HepG2 (cell line): ENCODE measurements around the gene TAF1C. TPM values are rescaled to one million over a fixed set of nuclear protein-coding genes. Genes with fewer than 3 reads are reported as not detected.

ENCODE experiments used
- GABPA ChIP-seq, 2 experiments: IDR thresholded peaks; 2 replicates each; pipeline ENCODE4 v1.6.1; 2011 to 2016; ENCODE audit warnings: low read depth in 2 of 2, low read length in 1 of 2, missing biosample characterization in 1 of 2, missing genetic modification characterization in 1 of 2
- IKZF4 ChIP-seq: sonication (generic); formaldehyde crosslinking; IDR thresholded peaks from 2 replicates; pipeline ENCODE4 v1.5.1; 2020; ENCODE audit warnings: borderline replicate concordance, mild to moderate bottlenecking, low read depth, missing genetic modification reagents; ENCODE audit errors: not compliant biosample characterization
- NFE2L2 ChIP-seq: fragments of 150-350 bp; IDR thresholded peaks from 2 replicates; pipeline ENCODE4 v1.6.1; 2014; ENCODE audit warnings: low read length
- RAD21 ChIP-seq: fragments of 450-650 bp; formaldehyde crosslinking; IDR thresholded peaks from 2 replicates; pipeline ENCODE4 v1.5.0; 2020; ENCODE audit warnings: mild to moderate bottlenecking
- SIX4 ChIP-seq: sonication (generic); formaldehyde crosslinking; IDR thresholded peaks from 2 replicates; pipeline ENCODE4 v1.4.0; 2020; ENCODE audit warnings: missing genetic modification reagents
- SP1 ChIP-seq, 2 experiments: fragments of 450-650 bp in 1 of 2; sonication (generic) in 1 of 2; formaldehyde crosslinking in 1 of 2; IDR thresholded peaks; 2 replicates each; pipeline versions ENCODE4 v1.4.0 to v1.6.1; 2016 to 2020; ENCODE audit warnings: missing genetic modification reagents in 1 of 2
- ZNF747 ChIP-seq: sonication (generic); formaldehyde crosslinking; IDR thresholded peaks from 2 replicates; pipeline ENCODE4 v1.8.1; 2023; ENCODE audit warnings: missing genetic modification reagents, mild to moderate bottlenecking, borderline replicate concordance
- ZNF850 ChIP-seq: sonication (generic); formaldehyde crosslinking; conservative IDR thresholded peaks from 2 replicates; pipeline ENCODE4 v1.9.0; 2021; ENCODE audit warnings: mild to moderate bottlenecking, missing genetic modification reagents
- polyA plus RNA-seq, 8 experiments: library from polyadenylated mRNA; depleted of rRNA in 3 of 8; stranded (reverse) in 7 of 8; unstranded in 1 of 8; fragments of >200 nt; fragmentation: Illumina TruSeq in 4 of 8; extraction: Trizol in 4 of 8; gene quantifications; 2 replicates each; pipeline versions ENCODE4 v1.2.1 to v1.2.3, GENCODE V29; 2011 to 2016; ENCODE audit warnings: low read depth in 4 of 8, missing spikeins in 1 of 8, mixed read lengths in 1 of 8; ENCODE audit not compliant: insufficient read depth in 1 of 8
- total RNA-seq, 5 experiments: library from RNA; depleted of rRNA; stranded (reverse); fragments of >200 nt; fragmentation: Illumina TruSeq; extraction: Trizol; gene quantifications; 2 replicates each; pipeline ENCODE4 v1.2.3, GENCODE V29; 2016; ENCODE audit warnings: low read depth in 1 of 5
- TF ChIP-seq, protein P1 (sequence below): sonication (generic); formaldehyde crosslinking; IDR thresholded peaks from 2 replicates; pipeline ENCODE4 v1.4.0; 2020; ENCODE audit warnings: missing genetic modification reagents
- TF ChIP-seq, protein P2 (sequence below): sonication (generic); formaldehyde crosslinking; IDR thresholded peaks from 2 replicates; pipeline ENCODE4 v1.4.0; 2020; ENCODE audit warnings: low read depth, missing genetic modification reagents
- TF ChIP-seq, protein P3 (sequence below): sonication (generic); formaldehyde crosslinking; IDR thresholded peaks from 2 replicates; pipeline ENCODE4 v1.9.0; 2022; ENCODE audit warnings: low read depth, missing genetic modification reagents
- TF ChIP-seq, protein P4 (sequence below): sonication (generic); formaldehyde crosslinking; IDR thresholded peaks from 2 replicates; pipeline ENCODE4 v1.8.0; 2022; ENCODE audit warnings: mild to moderate bottlenecking, missing genetic modification reagents, moderate library complexity
- TF ChIP-seq, protein P5 (sequence below): sonication (generic); formaldehyde crosslinking; IDR thresholded peaks from 2 replicates; pipeline ENCODE4 v1.5.0; 2020; ENCODE audit warnings: mild to moderate bottlenecking, low read depth, missing genetic modification reagents, borderline replicate concordance

TAF1C gene
- total and polyA plus RNA-seq, 2 of the 13 experiments (the other 11 are each of a cell fraction or from before 2014, with no cell fraction given), result 15.6 to 20.8 TPM

DNA sequence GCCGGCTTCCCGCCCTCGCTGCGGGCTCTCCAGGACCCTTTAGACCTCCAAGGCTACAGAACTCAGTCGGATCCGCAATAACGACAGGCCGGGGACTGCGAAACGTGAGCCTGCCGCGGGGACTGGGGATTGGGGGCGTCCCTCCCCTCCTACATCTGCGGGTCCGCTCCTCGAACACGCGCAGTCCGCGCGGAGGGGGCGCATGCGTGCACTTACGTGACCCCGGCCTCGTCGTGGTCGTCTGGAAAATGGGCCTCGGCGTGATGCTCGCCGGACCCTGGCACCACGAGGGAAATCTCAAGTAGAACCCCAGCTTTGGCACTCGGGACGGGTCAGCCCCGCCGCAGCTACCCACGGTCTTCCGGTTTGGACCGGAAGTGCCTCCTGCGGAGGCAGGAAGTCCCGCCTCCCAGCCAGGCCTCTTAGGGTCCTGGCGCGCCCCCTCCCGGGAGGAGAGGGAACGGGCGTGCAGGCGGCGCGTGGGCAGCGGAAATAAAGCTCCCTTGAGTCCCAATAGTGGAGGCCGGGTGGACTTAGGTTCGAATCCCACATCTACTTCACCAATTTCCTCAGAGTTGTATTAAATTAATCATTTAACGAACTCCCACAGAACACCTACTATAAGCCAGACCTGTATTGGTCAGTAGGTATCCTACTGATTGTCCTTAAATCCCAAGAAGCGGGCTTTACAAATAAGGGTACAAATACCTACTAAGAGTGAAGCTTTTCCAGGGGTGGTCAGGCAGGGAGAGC is at the start of gene TAF1C (continued):
- TF ChIP-seq, protein P1, sequence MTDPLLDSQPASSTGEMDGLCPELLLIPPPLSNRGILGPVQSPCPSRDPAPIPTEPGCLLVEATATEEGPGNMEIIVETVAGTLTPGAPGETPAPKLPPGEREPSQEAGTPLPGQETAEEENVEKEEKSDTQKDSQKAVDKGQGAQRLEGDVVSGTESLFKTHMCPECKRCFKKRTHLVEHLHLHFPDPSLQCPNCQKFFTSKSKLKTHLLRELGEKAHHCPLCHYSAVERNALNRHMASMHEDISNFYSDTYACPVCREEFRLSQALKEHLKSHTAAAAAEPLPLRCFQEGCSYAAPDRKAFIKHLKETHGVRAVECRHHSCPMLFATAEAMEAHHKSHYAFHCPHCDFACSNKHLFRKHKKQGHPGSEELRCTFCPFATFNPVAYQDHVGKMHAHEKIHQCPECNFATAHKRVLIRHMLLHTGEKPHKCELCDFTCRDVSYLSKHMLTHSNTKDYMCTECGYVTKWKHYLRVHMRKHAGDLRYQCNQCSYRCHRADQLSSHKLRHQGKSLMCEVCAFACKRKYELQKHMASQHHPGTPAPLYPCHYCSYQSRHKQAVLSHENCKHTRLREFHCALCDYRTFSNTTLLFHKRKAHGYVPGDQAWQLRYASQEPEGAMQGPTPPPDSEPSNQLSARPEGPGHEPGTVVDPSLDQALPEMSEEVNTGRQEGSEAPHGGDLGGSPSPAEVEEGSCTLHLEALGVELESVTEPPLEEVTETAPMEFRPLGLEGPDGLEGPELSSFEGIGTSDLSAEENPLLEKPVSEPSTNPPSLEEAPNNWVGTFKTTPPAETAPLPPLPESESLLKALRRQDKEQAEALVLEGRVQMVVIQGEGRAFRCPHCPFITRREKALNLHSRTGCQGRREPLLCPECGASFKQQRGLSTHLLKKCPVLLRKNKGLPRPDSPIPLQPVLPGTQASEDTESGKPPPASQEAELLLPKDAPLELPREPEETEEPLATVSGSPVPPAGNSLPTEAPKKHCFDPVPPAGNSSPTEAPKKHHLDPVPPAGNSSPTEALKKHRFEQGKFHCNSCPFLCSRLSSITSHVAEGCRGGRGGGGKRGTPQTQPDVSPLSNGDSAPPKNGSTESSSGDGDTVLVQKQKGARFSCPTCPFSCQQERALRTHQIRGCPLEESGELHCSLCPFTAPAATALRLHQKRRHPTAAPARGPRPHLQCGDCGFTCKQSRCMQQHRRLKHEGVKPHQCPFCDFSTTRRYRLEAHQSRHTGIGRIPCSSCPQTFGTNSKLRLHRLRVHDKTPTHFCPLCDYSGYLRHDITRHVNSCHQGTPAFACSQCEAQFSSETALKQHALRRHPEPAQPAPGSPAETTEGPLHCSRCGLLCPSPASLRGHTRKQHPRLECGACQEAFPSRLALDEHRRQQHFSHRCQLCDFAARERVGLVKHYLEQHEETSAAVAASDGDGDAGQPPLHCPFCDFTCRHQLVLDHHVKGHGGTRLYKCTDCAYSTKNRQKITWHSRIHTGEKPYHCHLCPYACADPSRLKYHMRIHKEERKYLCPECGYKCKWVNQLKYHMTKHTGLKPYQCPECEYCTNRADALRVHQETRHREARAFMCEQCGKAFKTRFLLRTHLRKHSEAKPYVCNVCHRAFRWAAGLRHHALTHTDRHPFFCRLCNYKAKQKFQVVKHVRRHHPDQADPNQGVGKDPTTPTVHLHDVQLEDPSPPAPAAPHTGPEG (CRISPR knock-in tag), result no peak
- TF ChIP-seq NFE2L2 (no peak), ZNF850 (CRISPR knock-in tag) (no peak), IKZF4 (CRISPR knock-in tag) (peak; percentile 77), SIX4 (CRISPR knock-in tag) (0 out of 2 replicates have a peak, but pooled peaks have one; percentile 64), GABPA (IDR thresholded peaks at IDR 0.05; ENCODE audit: low read depth, low read length) (peak; percentile 96), GABPA (CRISPR knock-in tag; IDR thresholded peaks at IDR 0.05; ENCODE audit: low read depth) (peak; percentile 100), ZNF747 (CRISPR knock-in tag) (peak; percentile 26; the same call in 1 of the 2 replicates), RAD21 (CRISPR knock-in tag) (peak; percentile 92), SP1 (IDR thresholded peaks at IDR 0.05) (no peak), SP1 (CRISPR knock-in tag; IDR thresholded peaks at IDR 0.05) (no peak)
- TF ChIP-seq, protein P2, sequence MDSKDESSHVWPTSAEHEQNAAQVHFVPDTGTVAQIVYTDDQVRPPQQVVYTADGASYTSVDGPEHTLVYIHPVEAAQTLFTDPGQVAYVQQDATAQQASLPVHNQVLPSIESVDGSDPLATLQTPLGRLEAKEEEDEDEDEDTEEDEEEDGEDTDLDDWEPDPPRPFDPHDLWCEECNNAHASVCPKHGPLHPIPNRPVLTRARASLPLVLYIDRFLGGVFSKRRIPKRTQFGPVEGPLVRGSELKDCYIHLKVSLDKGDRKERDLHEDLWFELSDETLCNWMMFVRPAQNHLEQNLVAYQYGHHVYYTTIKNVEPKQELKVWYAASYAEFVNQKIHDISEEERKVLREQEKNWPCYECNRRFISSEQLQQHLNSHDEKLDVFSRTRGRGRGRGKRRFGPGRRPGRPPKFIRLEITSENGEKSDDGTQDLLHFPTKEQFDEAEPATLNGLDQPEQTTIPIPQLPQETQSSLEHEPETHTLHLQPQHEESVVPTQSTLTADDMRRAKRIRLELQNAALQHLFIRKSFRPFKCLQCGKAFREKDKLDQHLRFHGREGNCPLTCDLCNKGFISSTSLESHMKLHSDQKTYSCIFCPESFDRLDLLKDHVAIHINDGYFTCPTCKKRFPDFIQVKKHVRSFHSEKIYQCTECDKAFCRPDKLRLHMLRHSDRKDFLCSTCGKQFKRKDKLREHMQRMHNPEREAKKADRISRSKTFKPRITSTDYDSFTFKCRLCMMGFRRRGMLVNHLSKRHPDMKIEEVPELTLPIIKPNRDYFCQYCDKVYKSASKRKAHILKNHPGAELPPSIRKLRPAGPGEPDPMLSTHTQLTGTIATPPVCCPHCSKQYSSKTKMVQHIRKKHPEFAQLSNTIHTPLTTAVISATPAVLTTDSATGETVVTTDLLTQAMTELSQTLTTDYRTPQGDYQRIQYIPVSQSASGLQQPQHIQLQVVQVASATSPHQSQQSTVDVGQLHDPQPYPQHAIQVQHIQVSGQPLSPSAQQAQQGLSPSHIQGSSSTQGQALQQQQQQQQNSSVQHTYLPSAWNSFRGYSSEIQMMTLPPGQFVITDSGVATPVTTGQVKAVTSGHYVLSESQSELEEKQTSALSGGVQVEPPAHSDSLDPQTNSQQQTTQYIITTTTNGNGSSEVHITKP (CRISPR knock-in tag), result peak; percentile 46; the same call in 1 of the 2 replicates
- TF ChIP-seq, protein P3, sequence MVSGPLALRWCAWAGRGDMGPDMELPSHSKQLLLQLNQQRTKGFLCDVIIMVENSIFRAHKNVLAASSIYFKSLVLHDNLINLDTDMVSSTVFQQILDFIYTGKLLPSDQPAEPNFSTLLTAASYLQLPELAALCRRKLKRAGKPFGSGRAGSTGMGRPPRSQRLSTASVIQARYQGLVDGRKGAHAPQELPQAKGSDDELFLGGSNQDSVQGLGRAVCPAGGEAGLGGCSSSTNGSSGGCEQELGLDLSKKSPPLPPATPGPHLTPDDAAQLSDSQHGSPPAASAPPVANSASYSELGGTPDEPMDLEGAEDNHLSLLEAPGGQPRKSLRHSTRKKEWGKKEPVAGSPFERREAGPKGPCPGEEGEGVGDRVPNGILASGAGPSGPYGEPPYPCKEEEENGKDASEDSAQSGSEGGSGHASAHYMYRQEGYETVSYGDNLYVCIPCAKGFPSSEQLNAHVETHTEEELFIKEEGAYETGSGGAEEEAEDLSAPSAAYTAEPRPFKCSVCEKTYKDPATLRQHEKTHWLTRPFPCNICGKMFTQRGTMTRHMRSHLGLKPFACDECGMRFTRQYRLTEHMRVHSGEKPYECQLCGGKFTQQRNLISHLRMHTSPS (CRISPR knock-in tag), result 0 out of 2 replicates have a peak, but pooled peaks have one; percentile 37
- TF ChIP-seq, protein P4, sequence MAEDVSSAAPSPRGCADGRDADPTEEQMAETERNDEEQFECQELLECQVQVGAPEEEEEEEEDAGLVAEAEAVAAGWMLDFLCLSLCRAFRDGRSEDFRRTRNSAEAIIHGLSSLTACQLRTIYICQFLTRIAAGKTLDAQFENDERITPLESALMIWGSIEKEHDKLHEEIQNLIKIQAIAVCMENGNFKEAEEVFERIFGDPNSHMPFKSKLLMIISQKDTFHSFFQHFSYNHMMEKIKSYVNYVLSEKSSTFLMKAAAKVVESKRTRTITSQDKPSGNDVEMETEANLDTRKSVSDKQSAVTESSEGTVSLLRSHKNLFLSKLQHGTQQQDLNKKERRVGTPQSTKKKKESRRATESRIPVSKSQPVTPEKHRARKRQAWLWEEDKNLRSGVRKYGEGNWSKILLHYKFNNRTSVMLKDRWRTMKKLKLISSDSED (CRISPR knock-in tag), result no peak
- TF ChIP-seq, protein P5, sequence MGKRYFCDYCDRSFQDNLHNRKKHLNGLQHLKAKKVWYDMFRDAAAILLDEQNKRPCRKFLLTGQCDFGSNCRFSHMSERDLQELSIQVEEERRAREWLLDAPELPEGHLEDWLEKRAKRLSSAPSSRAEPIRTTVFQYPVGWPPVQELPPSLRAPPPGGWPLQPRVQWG (CRISPR knock-in tag), result no peak
